Measurements from ENCODE around the gene SMPD4. TPM values are rescaled to one million over a fixed set of nuclear protein-coding genes. Genes with fewer than 3 reads are reported as not detected.

SMPD4 gene
- total and polyA plus RNA-seq, 2 of the 13 experiments (the other 11 are each of a cell fraction or from before 2014, with no cell fraction given), result 63.2 to 70.5 TPM

- TF ChIP-seq BCLAF1 (IDR thresholded peaks at IDR 0.05) (no peak), TEAD3 (CRISPR knock-in tag; optimal IDR thresholded peaks at IDR 0.05; ENCODE audit: borderline replicate concordance) (peak; percentile 33), POLR2A (IDR thresholded peaks at IDR 0.05; ENCODE audit: insufficient read depth in 1 of 2, low read depth in 2 of 2, low read length in 2 of 2) (peak; percentile 68 to 71), SNAPC5 (CRISPR knock-in tag; IDR thresholded peaks at IDR 0.05; ENCODE audit: borderline replicate concordance) (0 out of 2 replicates have a peak, but pooled peaks have one; percentile 16), SP4 (CRISPR knock-in tag; IDR thresholded peaks at IDR 0.05) (peak; percentile 87), FOSL2 (CRISPR knock-in tag; IDR thresholded peaks at IDR 0.05) (peak; percentile 40; the same call in 1 of the 2 replicates), MAX (IDR thresholded peaks at IDR 0.05) (peak; percentile 92), MED13 (CRISPR knock-in tag; IDR thresholded peaks at IDR 0.05) (no peak), ZSCAN30 (CRISPR knock-in tag; IDR thresholded peaks at IDR 0.05) (no peak), TCF7 (IDR thresholded peaks at IDR 0.05; ENCODE audit: low read depth) (0 out of 2 replicates have a peak, but pooled peaks have one; percentile 4), NR2F6 (IDR thresholded peaks at IDR 0.05) (no peak), NR2F6 (CRISPR knock-in tag; IDR thresholded peaks at IDR 0.05) (peak; percentile 49; the same call in 1 of the 2 replicates), ZNF430 (CRISPR knock-in tag; IDR thresholded peaks at IDR 0.05) (0 out of 2 replicates have a peak, but pooled peaks have one; percentile 33), MXI1 (IDR thresholded peaks at IDR 0.05; ENCODE audit: borderline replicate concordance, low read depth, low read length) (peak; percentile 95; the same call in 2 of the 3 replicates), FOXK1 (CRISPR knock-in tag; IDR thresholded peaks at IDR 0.05; ENCODE audit: borderline replicate concordance, low read depth) (peak; percentile 93), PTBP1 (IDR thresholded peaks at IDR 0.05; ENCODE audit: low read depth, low read length, poor library complexity, severe bottlenecking) (no peak)
- TF ChIP-seq, protein P1, sequence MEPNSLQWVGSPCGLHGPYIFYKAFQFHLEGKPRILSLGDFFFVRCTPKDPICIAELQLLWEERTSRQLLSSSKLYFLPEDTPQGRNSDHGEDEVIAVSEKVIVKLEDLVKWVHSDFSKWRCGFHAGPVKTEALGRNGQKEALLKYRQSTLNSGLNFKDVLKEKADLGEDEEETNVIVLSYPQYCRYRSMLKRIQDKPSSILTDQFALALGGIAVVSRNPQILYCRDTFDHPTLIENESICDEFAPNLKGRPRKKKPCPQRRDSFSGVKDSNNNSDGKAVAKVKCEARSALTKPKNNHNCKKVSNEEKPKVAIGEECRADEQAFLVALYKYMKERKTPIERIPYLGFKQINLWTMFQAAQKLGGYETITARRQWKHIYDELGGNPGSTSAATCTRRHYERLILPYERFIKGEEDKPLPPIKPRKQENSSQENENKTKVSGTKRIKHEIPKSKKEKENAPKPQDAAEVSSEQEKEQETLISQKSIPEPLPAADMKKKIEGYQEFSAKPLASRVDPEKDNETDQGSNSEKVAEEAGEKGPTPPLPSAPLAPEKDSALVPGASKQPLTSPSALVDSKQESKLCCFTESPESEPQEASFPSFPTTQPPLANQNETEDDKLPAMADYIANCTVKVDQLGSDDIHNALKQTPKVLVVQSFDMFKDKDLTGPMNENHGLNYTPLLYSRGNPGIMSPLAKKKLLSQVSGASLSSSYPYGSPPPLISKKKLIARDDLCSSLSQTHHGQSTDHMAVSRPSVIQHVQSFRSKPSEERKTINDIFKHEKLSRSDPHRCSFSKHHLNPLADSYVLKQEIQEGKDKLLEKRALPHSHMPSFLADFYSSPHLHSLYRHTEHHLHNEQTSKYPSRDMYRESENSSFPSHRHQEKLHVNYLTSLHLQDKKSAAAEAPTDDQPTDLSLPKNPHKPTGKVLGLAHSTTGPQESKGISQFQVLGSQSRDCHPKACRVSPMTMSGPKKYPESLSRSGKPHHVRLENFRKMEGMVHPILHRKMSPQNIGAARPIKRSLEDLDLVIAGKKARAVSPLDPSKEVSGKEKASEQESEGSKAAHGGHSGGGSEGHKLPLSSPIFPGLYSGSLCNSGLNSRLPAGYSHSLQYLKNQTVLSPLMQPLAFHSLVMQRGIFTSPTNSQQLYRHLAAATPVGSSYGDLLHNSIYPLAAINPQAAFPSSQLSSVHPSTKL (CRISPR knock-in tag; IDR thresholded peaks at IDR 0.05), result peak; percentile 50; the same call in 1 of the 2 replicates
- TF ChIP-seq, protein P2, sequence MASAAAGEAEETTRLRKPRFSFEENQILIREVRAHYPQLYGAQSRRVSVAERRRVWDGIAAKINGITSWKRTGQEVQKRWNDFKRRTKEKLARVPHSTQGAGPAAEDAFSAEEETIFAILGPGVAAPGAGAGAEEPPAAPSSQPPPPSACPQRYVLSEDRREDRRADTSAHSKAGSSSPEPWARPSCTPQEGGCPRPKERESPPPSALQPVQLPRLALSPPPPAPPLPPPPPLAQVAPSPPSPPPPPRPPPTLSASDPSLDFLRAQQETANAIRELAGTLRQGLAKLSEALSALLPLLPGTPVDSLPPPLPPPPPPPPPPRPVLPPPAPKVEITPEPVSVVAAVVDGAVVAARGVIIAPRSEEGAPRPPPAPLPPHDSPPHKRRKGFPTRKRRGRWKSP (CRISPR knock-in tag; IDR thresholded peaks at IDR 0.05), result peak; percentile 76
- TF ChIP-seq, protein P3, sequence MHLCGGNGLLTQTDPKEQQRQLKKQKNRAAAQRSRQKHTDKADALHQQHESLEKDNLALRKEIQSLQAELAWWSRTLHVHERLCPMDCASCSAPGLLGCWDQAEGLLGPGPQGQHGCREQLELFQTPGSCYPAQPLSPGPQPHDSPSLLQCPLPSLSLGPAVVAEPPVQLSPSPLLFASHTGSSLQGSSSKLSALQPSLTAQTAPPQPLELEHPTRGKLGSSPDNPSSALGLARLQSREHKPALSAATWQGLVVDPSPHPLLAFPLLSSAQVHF (CRISPR knock-in tag; IDR thresholded peaks at IDR 0.05), result no peak; the same call in 1 of the 2 replicates
- TF ChIP-seq, protein P4, sequence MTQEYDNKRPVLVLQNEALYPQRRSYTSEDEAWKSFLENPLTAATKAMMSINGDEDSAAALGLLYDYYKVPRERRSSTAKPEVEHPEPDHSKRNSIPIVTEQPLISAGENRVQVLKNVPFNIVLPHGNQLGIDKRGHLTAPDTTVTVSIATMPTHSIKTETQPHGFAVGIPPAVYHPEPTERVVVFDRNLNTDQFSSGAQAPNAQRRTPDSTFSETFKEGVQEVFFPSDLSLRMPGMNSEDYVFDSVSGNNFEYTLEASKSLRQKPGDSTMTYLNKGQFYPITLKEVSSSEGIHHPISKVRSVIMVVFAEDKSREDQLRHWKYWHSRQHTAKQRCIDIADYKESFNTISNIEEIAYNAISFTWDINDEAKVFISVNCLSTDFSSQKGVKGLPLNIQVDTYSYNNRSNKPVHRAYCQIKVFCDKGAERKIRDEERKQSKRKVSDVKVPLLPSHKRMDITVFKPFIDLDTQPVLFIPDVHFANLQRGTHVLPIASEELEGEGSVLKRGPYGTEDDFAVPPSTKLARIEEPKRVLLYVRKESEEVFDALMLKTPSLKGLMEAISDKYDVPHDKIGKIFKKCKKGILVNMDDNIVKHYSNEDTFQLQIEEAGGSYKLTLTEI (CRISPR knock-in tag; conservative IDR thresholded peaks at IDR 0.05), result no peak
These were observed at the start of gene SMPD4 (continued) for GRCh38 chr2:130181325-130181879.

Measured in HepG2 (cell line).